Loucy (cell line): ENCODE measurements around the gene IL1F10.

Experiments used
- H2AFZ ChIP-seq: fragments of 200-600 bp; sonication (generic); 2 replicates; pipeline ENCODE4 v1.6.0; 2016; ENCODE audit warnings: antibody characterized with exemption, mild to moderate bottlenecking, low read length, moderate library complexity
- H3F3A ChIP-seq: fragments of 200-600 bp; 2 replicates; pipeline ENCODE4 v1.6.0; 2016; ENCODE audit warnings: antibody characterized with exemption, low read depth, mild to moderate bottlenecking
- H3K27me3 ChIP-seq: fragments of 200-600 bp; sonication (generic); 2 replicates; pipeline ENCODE4 v1.6.1; 2014; ENCODE audit warnings: low read length, mild to moderate bottlenecking; ENCODE audit not compliant: insufficient read depth, poor library complexity, severe bottlenecking
- H3K36me3 ChIP-seq: fragments of 200-600 bp; sonication (generic); 2 replicates; pipeline ENCODE4 v1.6.1; 2016; ENCODE audit warnings: low read length; ENCODE audit not compliant: insufficient read depth
- H3K4me1 ChIP-seq: fragments of 200-600 bp; sonication (generic); 2 replicates; pipeline ENCODE4 v1.5.1; 2014; ENCODE audit warnings: low read length, mild to moderate bottlenecking; ENCODE audit not compliant: insufficient read depth, poor library complexity, severe bottlenecking
- H3K4me2 ChIP-seq: fragments of 200-600 bp; sonication (generic); 2 replicates; pipeline ENCODE4 v1.6.0; 2014; ENCODE audit warnings: antibody characterized with exemption, low read length, low read depth, mild to moderate bottlenecking; ENCODE audit not compliant: poor library complexity, severe bottlenecking
- H3K4me3 ChIP-seq: fragments of 200-600 bp; sonication (generic); 2 replicates; pipeline ENCODE4 v1.5.1; 2014; ENCODE audit warnings: low read length, mild to moderate bottlenecking, mixed read lengths; ENCODE audit not compliant: poor library complexity, severe bottlenecking
- H3K79me2 ChIP-seq: fragments of 200-600 bp; sonication (generic); 2 replicates; pipeline ENCODE4 v1.6.1; 2014; ENCODE audit warnings: low read length; ENCODE audit not compliant: insufficient read depth
- H3K9ac ChIP-seq: fragments of 200-600 bp; sonication (generic); 2 replicates; pipeline ENCODE4 v1.6.0; 2014; ENCODE audit warnings: mild to moderate bottlenecking, low read depth, low read length, moderate library complexity; ENCODE audit not compliant: poor library complexity, severe bottlenecking
- H3K9me2 ChIP-seq: fragments of 200-600 bp; sonication (generic); replicated peaks from 2 replicates; pipeline ENCODE4 v1.6.1; 2016; ENCODE audit warnings: low read depth, low read length, mixed read lengths
- H3K9me3 ChIP-seq: fragments of 200-600 bp; sonication (generic); 2 replicates; pipeline ENCODE4 v1.6.1; 2014; ENCODE audit warnings: mild to moderate bottlenecking, antibody characterized with exemption, low read length, low read depth; ENCODE audit not compliant: insufficient read depth
- H4K20me1 ChIP-seq: fragments of 200-600 bp; sonication (generic); 2 replicates; pipeline ENCODE4 v1.6.0; 2014; ENCODE audit warnings: antibody characterized with exemption, low read length, mild to moderate bottlenecking; ENCODE audit not compliant: insufficient read depth, poor library complexity, severe bottlenecking
- EZH2phosphoT487 ChIP-seq: fragments of 200-600 bp; IDR thresholded peaks from 2 replicates; pipeline ENCODE4 v1.6.1; 2018; ENCODE audit warnings: antibody characterized with exemption, mild to moderate bottlenecking, moderate library complexity, borderline replicate concordance
- TF ChIP-seq, protein P1 (sequence below): fragments of 200-600 bp; sonication (generic); conservative IDR thresholded peaks from 2 replicates; pipeline ENCODE4 v1.5.1; 2014; ENCODE audit warnings: mild to moderate bottlenecking, antibody characterized with exemption, low read length

Gene IL1F10

DNA sequence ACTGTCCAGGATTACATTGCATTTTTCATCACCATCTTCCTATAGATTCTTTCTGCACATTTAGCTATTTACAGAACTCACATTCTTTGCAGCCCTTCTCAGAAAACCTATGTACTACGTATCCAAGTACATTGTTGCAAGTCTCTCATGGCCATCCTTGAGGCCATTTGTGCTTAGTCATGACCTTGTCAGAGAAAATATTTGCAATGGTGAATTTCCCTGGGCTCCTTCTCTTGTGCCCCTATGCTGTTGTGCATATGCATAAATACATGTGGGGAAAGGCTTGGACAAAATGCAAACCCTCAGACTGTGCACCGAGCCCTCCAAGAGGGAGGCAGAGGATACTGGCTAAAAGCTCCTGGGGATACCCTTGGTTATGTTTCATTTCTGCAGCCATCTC lies 43.0 kb upstream of the IL1F10 start:
- no peak for TF ChIP-seq EZH2phosphoT487
- TF ChIP-seq, protein P1, sequence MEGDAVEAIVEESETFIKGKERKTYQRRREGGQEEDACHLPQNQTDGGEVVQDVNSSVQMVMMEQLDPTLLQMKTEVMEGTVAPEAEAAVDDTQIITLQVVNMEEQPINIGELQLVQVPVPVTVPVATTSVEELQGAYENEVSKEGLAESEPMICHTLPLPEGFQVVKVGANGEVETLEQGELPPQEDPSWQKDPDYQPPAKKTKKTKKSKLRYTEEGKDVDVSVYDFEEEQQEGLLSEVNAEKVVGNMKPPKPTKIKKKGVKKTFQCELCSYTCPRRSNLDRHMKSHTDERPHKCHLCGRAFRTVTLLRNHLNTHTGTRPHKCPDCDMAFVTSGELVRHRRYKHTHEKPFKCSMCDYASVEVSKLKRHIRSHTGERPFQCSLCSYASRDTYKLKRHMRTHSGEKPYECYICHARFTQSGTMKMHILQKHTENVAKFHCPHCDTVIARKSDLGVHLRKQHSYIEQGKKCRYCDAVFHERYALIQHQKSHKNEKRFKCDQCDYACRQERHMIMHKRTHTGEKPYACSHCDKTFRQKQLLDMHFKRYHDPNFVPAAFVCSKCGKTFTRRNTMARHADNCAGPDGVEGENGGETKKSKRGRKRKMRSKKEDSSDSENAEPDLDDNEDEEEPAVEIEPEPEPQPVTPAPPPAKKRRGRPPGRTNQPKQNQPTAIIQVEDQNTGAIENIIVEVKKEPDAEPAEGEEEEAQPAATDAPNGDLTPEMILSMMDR = no peak

DNA sequence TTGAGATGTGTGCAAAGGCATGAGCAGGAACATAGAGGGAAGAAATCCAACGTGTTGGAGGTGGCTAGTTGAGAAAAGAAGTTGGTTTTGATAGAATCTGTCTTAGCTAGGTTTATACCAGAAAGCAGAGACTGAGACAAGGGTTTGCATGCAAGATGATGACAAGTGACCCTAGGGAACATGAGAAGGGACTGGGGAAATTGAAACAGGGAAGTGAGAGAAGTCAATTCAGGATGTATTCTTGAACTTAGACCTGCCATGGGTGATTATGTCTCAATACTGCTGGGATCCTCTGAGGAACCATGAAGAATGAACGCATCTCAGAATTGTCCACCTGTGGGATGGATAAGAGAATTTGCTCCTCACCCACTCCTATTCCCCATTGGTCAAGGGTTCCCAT lies 42.0 kb upstream of the IL1F10 start:
- Histone ChIP-seq H4K20me1 (no peaks in the 10 kb centered on the region), H3K4me1 (no peaks in the 10 kb centered on the region), H3F3A (no peaks in the 10 kb centered on the region), H3K9ac (no peak overlapping the region), H2AFZ (no peak overlapping the region), H3K4me3 (no peak overlapping the region), H3K27me3 (peaks cover 43% of the 10 kb centered on the region), H3K79me2 (no peaks in the 10 kb centered on the region), H3K9me3 (no peaks in the 10 kb centered on the region), H3K36me3 (no peaks in the 10 kb centered on the region), H3K9me2 (no peaks in the 10 kb centered on the region), H3K4me2 (no peak overlapping the region)
- no peak for TF ChIP-seq EZH2phosphoT487
- TF ChIP-seq, protein P1 = no peak

More for the DNA sequence above, 43.0 kb upstream of the IL1F10 start:
- H3K9ac ChIP-seq = no peak overlapping the region
- peaks cover 43% of the 10 kb centered on the region for H3K27me3 ChIP-seq
- H3F3A ChIP-seq = no peaks in the 10 kb centered on the region
- no peak overlapping the region for H3K4me2 ChIP-seq
- no peaks in the 10 kb centered on the region for H3K9me2 ChIP-seq
- H2AFZ ChIP-seq = no peak overlapping the region
- H3K4me3 ChIP-seq = no peak overlapping the region
- no peaks in the 10 kb centered on the region for H3K36me3 ChIP-seq
- H3K4me1 ChIP-seq = no peaks in the 10 kb centered on the region
- H3K79me2 ChIP-seq = no peaks in the 10 kb centered on the region
- H4K20me1 ChIP-seq = no peaks in the 10 kb centered on the region
- no peaks in the 10 kb centered on the region for H3K9me3 ChIP-seq

GRCh38 chr2:113027691-113028090 lies 40.1 kb upstream of the IL1F10 start:
- H3K36me3 ChIP-seq = no peaks in the 10 kb centered on the region
- H3F3A ChIP-seq = no peaks in the 10 kb centered on the region
- H3K4me1 ChIP-seq = no peaks in the 10 kb centered on the region
- H3K27me3 ChIP-seq = peaks cover 43% of the 10 kb centered on the region
- H3K4me2 ChIP-seq = no peak overlapping the region
- no peak overlapping the region for H3K9ac ChIP-seq
- no peaks in the 10 kb centered on the region for H3K79me2 ChIP-seq
- H2AFZ ChIP-seq = no peak overlapping the region
- H3K9me2 ChIP-seq = no peaks in the 10 kb centered on the region
- H4K20me1 ChIP-seq = no peaks in the 10 kb centered on the region
- TF ChIP-seq, protein P1 = no peak
- no peak for TF ChIP-seq EZH2phosphoT487
- H3K4me3 ChIP-seq = no peak overlapping the region
- H3K9me3 ChIP-seq = no peaks in the 10 kb centered on the region
